Activated naive CD4-positive, alpha-beta T cell treated with anti-CD3 and anti-CD28 coated beads, Interleukin-2, amount 50 U/mL, for 16 hours (primary cell): Measurements from ENCODE around the gene ULK1.

ENCODE experiments used
- DNase-seq: peaks from one replicate; pipeline ENCODE4 v3.0.0-alpha.2; 2020

The ULK1 gene

GRCh38 chr12:131921866-131922769 is 27.7 kb downstream of the ULK1 start:
- DNase-seq, result no peak

DNA sequence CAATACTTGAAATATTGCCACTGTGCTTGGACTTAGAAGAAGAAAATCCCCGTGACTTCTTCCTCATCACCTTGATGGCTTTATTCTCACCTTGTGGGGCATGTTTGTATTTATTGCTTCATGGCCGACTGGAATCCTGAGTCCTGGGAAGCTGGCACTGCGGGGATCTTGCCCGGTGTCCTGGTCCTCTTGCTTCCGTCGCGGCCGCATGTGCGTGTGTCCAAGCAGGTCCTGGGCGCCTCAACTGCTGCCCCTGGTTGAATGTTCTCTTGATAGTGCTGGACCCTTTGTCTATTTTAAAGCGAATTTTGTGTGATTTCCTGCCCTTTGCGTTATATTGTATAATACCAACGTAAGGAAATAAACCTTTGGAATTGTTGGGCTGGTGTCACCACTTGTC is 28.4 kb downstream of the ULK1 start:
- DNase-seq, result no peak

DNA sequence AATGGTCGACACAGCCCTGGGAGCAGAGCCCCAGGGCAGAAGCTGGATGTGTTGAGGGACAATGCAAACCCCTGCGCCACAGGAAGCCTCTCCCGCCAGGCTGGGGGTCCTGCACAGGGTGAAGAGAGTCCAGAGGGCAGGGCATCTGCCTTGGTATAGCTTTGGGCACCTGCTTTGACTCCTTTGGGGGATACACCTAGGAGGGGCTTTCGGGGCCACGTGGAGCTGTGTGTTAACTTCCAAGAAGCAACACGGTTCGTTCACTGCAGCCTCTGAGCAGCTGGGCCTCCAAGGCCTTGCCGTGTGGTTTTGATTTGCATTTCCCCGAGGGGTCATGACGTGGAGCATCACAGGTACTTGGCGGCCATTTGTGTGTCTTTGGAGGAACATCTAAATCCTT is 28.8 kb downstream of the ULK1 start:
- DNase-seq, result no peak

- DNase-seq, result no peak
These were observed 33.0 kb downstream of the ULK1 start for GRCh38 chr12:131927110-131928079.

DNA sequence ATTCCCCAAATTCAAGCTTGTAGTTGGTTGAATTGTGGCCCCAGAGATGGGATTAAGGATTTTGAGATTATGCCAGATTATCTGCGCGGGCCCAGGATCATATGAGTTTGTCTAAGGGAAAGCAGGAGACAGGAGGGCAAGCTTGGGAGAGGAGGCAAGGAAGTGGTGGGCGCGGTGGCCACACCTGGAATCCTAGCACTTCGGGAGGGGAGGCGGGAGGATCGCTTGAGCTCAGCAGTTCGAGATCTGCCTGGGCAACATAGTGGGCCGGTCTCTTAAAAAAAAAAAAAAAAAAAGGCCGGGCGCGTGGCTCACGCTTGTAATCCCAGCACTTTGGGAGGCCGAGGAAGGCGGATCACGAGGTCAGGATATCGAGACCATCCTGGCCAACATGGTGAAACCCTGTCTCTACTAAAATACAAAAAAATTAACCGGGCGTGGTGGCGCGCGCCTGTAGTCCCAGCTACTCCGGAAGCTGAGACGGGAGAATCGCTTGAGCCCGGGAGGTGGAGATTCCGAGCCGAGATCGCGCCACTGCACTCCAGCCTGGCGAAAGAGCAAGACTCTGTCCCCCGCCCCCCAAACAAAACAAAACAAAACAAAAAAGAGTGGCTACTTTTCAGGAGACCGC is 33.8 kb downstream of the ULK1 start:
- DNase-seq, result no peak

- DNase-seq, result peak; percentile 94
These were observed 34.5 kb downstream of the ULK1 start, which contains the start of gene PUS1 for GRCh38 chr12:131928711-131929580. Gene PUS1 (plus strand): TSS chr12:131929276. CDS start chr12:131929723, 447 bp downstream.

DNA sequence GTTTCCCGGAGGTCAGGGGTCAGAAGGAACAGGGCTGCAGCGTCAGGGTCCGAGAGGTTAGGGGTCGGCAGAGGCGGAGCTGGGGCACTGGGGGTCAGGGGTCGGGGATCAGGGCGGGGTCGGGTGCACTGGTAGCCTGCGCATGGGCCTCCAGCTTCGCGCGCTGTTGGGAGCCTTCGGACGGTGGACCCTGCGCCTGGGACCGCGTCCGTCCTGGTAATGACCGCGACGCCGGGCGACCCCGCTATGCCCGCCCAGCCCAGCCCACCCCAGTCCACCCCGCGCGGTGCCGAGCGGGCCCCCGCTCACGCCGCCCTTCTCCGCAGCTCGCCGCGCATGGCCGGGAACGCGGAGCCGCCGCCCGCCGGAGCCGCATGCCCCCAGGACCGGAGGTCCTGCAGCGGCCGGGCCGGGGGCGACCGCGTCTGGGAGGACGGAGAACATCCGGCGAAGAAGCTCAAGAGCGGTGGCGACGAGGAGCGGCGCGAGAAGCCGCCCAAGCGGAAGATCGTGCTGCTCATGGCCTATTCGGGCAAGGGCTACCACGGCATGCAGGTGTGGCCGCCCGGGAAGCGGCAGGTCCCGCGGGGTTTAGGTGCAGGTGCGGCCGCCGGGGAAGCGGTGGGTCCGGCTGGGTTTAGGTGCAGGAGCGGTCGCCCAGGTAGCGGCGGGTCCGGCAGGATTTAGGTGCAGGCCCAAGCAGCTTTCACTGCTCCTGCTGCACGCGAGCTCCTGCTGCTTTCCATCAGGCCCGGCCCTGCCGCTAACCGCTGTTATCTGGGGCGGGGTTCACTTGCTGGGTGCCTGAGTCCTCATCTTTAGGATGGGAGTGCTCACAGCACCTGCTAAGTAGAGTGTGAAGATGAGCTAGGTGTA is 35.4 kb downstream of the ULK1 start:
- peak; percentile 40 for DNase-seq

GRCh38 chr12:131930510-131930909 is 36.1 kb downstream of the ULK1 start:
- no peak for DNase-seq

DNA sequence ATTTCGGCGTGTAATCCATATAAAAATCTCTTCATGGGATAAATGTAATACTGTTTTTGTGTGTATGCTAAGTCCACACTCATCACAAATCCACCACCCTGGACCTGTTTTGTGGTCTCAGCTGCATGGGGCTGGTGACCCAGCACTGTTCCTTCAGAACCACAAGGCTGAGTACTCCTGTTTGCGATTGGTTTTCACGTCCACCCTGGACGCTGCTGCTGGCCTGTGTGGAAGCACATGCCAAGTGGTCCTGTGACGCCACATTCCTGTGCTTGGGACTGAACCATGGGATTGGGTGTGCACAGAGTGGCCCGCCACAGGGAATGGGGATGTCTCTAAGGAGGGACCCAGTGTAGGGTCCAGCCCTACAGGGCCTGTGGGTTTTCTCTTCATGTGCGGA is 39.0 kb downstream of the ULK1 start:
- no peak for DNase-seq

DNA sequence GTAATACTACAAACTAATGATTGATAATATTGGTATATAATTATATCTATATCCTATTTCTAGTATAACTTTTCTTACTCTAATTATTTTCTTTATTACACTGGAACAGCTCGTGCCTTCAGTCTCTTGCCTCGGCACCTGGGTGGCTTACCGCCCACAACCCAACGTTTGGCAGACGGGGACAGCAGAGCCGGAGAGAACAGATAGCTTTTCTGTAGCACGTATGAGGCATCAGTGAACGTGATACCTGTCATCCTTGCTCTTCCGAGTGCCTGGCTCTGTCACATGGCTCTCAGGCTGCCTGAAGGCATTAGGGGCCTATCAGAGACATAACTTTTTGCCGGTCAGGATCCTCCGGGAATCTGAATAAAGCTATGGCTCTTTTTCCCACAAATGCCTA is 40.1 kb downstream of the ULK1 start:
- no peak for DNase-seq

- DNase-seq, result no peak
These were observed 43.7 kb downstream of the ULK1 start for GRCh38 chr12:131938082-131938481.

- DNase-seq, result no peak
These were observed 44.6 kb downstream of the ULK1 start for GRCh38 chr12:131939007-131939406.

GRCh38 chr12:131940141-131940547 is 45.7 kb downstream of the ULK1 start:
- DNase-seq, result no peak

- DNase-seq, result no peak
These were observed 46.9 kb downstream of the ULK1 start for GRCh38 chr12:131941116-131941986.

GRCh38 chr12:131941987-131942341 is 47.5 kb downstream of the ULK1 start:
- no peak for DNase-seq

GRCh38 chr12:131942671-131943070 is 48.2 kb downstream of the ULK1 start:
- no peak for DNase-seq

- DNase-seq, result no peak
These were observed 49.0 kb downstream of the ULK1 start for GRCh38 chr12:131943389-131943788.

DNA sequence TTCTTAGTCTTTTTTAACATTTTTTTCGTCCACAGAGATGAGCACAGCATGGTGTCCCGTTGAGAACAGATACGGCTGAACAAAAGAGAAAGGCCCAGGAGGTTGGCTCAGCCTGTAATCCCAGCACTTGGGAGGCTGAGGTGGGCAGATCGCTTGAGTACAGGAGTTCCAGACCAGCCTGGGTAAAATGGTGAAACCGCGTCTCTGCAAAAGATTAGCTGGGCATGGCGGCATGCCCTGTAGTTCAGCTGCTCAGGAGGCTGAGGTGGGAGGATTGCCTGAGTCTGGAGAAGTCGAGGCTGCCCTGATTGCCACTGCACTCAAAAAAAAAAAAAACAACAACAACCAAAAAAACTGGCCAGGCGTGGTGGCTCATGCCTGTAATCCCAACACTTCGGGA is 49.5 kb downstream of the ULK1 start:
- DNase-seq, result no peak

- DNase-seq, result no peak
These were observed 50.3 kb downstream of the ULK1 start for GRCh38 chr12:131944601-131945251.

DNA sequence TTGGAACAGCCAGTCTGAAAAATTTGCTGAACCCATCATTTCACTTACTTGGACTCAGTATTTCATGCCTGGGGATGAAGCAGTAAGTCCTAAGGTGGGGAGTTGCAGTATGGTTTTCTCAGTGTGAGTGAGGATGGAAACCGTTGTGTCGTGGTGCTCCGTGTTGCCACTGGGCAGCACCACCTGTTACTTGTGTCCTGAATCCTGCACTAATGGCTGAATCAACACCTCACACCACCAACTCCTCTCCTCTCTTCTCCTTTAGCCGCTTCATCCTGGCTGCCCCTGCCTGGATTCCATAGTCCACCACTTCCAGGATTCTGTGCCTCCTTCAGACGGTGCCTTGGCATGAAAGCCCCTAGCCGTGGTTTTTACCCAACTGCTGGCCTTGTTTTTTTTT is 52.3 kb downstream of the ULK1 start:
- DNase-seq, result no peak
